ENCODE measurements around the gene PRKN. TPM values are rescaled to one million over a fixed set of nuclear protein-coding genes. Genes with fewer than 3 reads are reported as not detected.

The PRKN gene
- total RNA-seq, 3 donors from 2014 or later = 5.2 to 10.2 (median 8.1) TPM

DNA sequence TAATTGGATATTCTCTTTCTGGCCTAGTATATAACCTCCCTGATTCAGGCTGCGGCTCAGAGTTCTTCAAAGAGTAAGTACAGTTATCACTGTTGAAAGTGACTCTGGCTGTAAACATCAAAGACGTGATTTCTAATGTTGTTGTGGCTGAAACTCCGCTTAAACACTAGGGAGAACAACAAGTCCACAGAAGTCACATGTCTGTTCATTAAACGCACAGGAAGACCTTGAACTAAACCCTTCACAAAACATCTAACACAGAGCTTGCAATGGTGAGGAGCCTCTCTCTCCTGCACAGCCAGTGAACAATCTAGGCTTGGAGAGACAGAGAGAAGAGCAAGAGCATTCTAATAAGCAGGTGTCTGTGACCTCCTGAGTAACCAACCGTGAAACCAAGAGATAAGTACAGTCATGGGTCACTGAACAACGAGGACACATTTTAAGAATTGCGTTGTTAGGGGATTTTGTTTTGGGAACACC lies 249.3 kb downstream of the PRKN start:
- no peaks in the 10 kb centered on the region for H3K9me3 ChIP-seq
- ATAC-seq (no peak), DNase-seq (no peak)
- intact Hi-C loops (cut with DNase I, micrococcal nuclease) = no loop called here
- TF ChIP-seq, protein P1, sequence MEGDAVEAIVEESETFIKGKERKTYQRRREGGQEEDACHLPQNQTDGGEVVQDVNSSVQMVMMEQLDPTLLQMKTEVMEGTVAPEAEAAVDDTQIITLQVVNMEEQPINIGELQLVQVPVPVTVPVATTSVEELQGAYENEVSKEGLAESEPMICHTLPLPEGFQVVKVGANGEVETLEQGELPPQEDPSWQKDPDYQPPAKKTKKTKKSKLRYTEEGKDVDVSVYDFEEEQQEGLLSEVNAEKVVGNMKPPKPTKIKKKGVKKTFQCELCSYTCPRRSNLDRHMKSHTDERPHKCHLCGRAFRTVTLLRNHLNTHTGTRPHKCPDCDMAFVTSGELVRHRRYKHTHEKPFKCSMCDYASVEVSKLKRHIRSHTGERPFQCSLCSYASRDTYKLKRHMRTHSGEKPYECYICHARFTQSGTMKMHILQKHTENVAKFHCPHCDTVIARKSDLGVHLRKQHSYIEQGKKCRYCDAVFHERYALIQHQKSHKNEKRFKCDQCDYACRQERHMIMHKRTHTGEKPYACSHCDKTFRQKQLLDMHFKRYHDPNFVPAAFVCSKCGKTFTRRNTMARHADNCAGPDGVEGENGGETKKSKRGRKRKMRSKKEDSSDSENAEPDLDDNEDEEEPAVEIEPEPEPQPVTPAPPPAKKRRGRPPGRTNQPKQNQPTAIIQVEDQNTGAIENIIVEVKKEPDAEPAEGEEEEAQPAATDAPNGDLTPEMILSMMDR (IDR thresholded peaks at IDR 0.05) = no peak
- H3K4me1 ChIP-seq (ENCODE audit: low read depth) = no peaks in the 10 kb centered on the region
- H3K36me3 ChIP-seq (ENCODE audit: low read depth) = no peaks in the 10 kb centered on the region
- no peak overlapping the region for H3K4me3 ChIP-seq

DNA sequence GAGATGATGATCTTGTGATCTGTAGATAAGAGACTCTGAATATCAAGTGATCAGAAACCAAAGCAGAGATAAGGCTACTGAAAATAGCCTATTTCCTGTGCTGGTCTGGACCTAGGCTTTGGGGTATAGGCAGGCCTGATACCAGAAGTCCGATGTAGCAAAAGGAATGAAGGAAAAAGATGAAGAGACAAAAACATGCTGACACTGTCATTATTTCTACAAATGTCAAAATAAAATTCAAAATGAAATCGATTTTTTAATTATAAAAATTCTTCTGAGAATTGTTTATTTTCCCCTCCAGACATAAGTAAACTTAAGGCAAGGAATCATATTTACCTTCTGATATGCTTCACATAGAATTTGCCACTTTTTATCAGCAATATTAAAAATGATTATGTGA lies 252.8 kb downstream of the PRKN start:
- TF ChIP-seq, protein P1 (IDR thresholded peaks at IDR 0.05) = no peak
- intact Hi-C loops (cut with DNase I, micrococcal nuclease) = no loop called here
- DNase-seq = no peak

DNA sequence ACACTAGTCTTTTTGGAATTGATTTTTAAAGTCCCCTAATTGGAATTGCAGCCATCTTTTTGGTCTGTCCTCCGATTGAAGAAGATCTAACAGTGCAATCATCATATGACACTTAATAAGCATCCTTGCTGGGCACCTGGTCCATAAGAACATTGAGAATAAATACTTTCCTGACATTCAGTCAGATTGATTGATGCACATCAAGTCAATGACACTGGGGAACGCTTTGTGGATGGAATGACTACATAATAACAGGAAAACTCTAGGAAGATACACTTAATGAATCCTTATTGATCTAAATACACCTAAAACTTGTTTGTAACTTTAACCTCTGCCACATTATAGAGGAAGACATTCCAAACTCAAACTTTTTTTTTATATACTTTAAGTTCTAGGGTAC lies 255.7 kb downstream of the PRKN start:
- Histone ChIP-seq H3K36me3 (ENCODE audit: low read depth) (no peaks in the 10 kb centered on the region), H3K4me1 (ENCODE audit: low read depth) (no peaks in the 10 kb centered on the region), H3K9me3 (no peaks in the 10 kb centered on the region), H3K4me3 (no peak overlapping the region)
- TF ChIP-seq, protein P1 (IDR thresholded peaks at IDR 0.05) = no peak
- intact Hi-C loops (cut with DNase I, micrococcal nuclease) = no loop called here
- ATAC-seq = no peak
- DNase-seq = no peak

More for the DNA sequence above, 252.8 kb downstream of the PRKN start:
- ATAC-seq = no peak
- H3K9me3 ChIP-seq = no peaks in the 10 kb centered on the region
- H3K36me3 ChIP-seq (ENCODE audit: low read depth) = no peaks in the 10 kb centered on the region
- H3K4me3 ChIP-seq = no peak overlapping the region
- no peaks in the 10 kb centered on the region for H3K4me1 ChIP-seq (ENCODE audit: low read depth)

DNA sequence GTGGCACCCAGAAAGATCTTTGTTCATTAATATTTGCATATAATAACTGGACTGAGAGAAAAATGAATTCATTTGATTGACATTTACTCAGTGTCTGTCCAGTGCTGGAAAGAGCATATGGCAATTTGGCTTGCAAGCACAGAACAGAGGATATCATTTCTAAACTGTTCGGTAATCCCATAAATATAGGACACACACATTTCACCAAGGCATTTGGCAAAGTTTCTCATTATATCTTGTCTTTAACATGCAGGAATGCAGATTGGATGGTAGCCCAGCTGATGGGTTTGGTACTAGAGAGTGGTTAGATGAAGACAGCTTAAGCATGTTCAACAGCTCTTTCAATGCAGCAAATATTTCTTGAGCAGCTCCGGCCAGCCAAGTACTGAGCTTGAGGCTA lies 259.2 kb downstream of the PRKN start:
- Histone ChIP-seq H3K9me3 (no peaks in the 10 kb centered on the region), H3K4me1 (ENCODE audit: low read depth) (no peaks in the 10 kb centered on the region), H3K4me3 (no peak overlapping the region), H3K36me3 (ENCODE audit: low read depth) (no peaks in the 10 kb centered on the region)
- intact Hi-C loops (cut with DNase I, micrococcal nuclease) = no loop called here
- ATAC-seq (no peak), DNase-seq (no peak)
- TF ChIP-seq, protein P1 (IDR thresholded peaks at IDR 0.05) = no peak

DNA sequence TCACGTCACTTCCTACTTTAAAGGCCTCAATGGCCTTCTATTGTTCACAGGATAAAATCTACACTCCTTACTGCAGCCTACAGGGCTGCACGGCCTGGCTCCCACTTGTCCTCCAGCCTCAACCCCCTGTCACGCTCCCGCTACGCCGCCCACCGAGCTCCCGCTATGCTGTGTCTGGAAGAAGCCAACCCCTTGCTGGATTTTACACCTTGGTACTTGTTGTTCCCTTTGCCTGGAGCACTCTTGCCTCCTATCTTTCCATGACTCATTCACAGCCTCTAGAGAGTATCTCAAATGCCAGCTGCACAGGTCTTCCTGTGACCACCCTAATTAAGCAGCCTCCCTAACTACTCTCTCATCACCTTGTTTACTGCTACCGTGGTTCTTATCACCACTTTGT lies 259.9 kb downstream of the PRKN start:
- Histone ChIP-seq H3K9me3 (no peaks in the 10 kb centered on the region), H3K4me3 (no peak overlapping the region), H3K36me3 (ENCODE audit: low read depth) (no peaks in the 10 kb centered on the region), H3K4me1 (ENCODE audit: low read depth) (no peaks in the 10 kb centered on the region)
- intact Hi-C loops (cut with DNase I, micrococcal nuclease) = no loop called here
- ATAC-seq (no peak), DNase-seq (no peak)
- TF ChIP-seq, protein P1 (IDR thresholded peaks at IDR 0.05) = no peak

DNA sequence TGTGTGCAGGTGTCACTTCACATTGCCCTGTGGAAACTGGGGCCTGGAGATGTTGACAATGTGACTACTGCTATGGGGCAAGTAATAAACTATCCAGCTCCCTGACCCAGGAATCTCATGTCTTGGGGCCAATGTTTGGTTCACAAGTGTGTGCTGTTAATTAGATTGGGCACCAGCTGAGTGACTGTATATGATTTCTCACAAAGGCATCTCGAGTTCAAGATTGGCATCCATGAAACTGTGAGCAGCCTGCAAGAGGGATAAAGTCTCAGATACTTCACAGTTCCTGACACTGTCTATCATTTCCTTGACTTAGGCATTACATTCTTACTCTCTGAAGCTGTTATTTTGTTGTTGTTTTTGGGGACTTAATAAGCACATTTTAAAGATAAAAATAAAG lies 264.0 kb downstream of the PRKN start:
- Histone ChIP-seq H3K4me3 (no peak overlapping the region), H3K36me3 (ENCODE audit: low read depth) (no peaks in the 10 kb centered on the region), H3K4me1 (ENCODE audit: low read depth) (no peaks in the 10 kb centered on the region), H3K9me3 (no peaks in the 10 kb centered on the region)
- no peak for ATAC-seq
- DNase-seq = no peak
- TF ChIP-seq, protein P1 (IDR thresholded peaks at IDR 0.05) = no peak
- intact Hi-C loops (cut with DNase I, micrococcal nuclease) = no loop called here
